Epithelial cell of proximal tubule (primary cell): ENCODE measurements around the gene MICU2. TPM values are rescaled to one million over a fixed set of nuclear protein-coding genes. Genes with fewer than 3 reads are reported as not detected.

Source experiments
- DNase-seq: peaks from one replicate; pipeline ENCODE4 v3.0.0-alpha.2; 2011; ENCODE audit warnings: low read depth
- H3K4me3 ChIP-seq: 2 replicates; pipeline ENCODE4 v1.5.1; 2011; ENCODE audit warnings: low read depth, mild to moderate bottlenecking, low read length
- total RNA-seq: library from RNA; depleted of rRNA; stranded (reverse); fragments of >200 nt; gene quantifications from 2 replicates; pipeline ENCODE4 v1.2.3, GENCODE V29; 2015
- TF ChIP-seq, protein P1 (sequence below): conservative IDR thresholded peaks from 2 replicates; pipeline ENCODE4 v1.5.1; 2012; ENCODE audit warnings: low read depth, mild to moderate bottlenecking, low read length

MICU2 gene
- total RNA-seq, 1 donor from 2014 or later: 141 TPM

DNA sequence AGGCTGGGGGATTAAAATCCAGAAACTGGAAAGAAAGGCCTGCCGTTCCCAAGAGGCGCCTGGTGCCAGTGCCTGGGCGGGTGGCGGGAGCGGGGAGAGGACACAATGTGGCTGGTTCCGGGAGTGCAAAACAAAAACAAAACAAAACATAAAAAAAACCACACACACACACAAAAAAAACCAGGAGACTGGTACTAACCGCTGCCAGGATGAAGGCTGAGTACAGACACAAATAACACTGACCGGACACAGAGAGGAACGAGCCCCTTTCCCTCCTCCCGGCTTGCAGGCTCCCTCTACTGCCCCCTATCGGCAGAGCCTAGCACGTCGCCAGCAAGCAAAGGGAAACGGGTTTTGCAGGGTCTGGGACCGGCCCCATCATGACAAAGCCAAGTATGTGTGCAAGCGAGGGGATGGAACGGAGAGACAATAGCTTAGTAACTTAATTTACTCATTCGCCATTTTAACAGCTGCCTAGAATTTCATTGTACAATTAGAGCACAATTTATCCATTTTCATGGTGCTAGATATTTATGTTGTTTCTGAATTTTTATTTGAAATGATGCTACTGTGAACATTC is 127.0 kb downstream of the MICU2 start:
- no peak for DNase-seq
- H3K4me3 ChIP-seq: peak overlapping the region; percentile 58
- TF ChIP-seq, protein P1, sequence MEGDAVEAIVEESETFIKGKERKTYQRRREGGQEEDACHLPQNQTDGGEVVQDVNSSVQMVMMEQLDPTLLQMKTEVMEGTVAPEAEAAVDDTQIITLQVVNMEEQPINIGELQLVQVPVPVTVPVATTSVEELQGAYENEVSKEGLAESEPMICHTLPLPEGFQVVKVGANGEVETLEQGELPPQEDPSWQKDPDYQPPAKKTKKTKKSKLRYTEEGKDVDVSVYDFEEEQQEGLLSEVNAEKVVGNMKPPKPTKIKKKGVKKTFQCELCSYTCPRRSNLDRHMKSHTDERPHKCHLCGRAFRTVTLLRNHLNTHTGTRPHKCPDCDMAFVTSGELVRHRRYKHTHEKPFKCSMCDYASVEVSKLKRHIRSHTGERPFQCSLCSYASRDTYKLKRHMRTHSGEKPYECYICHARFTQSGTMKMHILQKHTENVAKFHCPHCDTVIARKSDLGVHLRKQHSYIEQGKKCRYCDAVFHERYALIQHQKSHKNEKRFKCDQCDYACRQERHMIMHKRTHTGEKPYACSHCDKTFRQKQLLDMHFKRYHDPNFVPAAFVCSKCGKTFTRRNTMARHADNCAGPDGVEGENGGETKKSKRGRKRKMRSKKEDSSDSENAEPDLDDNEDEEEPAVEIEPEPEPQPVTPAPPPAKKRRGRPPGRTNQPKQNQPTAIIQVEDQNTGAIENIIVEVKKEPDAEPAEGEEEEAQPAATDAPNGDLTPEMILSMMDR: peak; percentile 99

- TF ChIP-seq, protein P1: no peak
- no peak for DNase-seq
- H3K4me3 ChIP-seq: no peak overlapping the region
These were observed 128.9 kb downstream of the MICU2 start for GRCh38 chr13:21475115-21475514.

DNA sequence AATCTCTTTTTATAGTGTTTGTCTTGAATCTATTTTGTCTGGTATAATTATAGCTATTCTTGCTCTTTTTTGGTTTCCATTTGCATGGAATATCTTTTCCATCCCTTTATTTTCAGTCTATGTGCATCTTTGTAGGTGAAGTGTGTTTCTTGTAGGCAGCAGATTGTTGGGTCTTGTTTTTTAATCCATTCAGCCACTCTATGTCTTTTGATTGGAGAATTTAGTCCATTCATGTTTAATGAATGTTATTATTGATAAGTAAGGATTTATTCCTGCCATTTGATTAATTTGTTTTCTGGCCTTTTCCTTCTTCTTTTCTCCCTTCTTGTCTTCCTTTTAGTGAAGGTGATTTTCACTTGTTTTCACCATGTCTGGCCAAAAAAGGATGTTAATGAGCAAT is 133.2 kb downstream of the MICU2 start:
- no peak overlapping the region for H3K4me3 ChIP-seq

GRCh38 chr13:21466527-21466926 is 137.4 kb downstream of the MICU2 start:
- no peak overlapping the region for H3K4me3 ChIP-seq
- DNase-seq: no peak
- TF ChIP-seq, protein P1: no peak

More for the DNA sequence above, 133.2 kb downstream of the MICU2 start:
- no peak for DNase-seq
- TF ChIP-seq, protein P1: no peak

GRCh38 chr13:21465710-21466160 is 138.2 kb downstream of the MICU2 start:
- no peak for DNase-seq
- TF ChIP-seq, protein P1: no peak
- no peak overlapping the region for H3K4me3 ChIP-seq

GRCh38 chr13:21463424-21463823 is 140.5 kb downstream of the MICU2 start:
- DNase-seq: no peak
- TF ChIP-seq, protein P1: no peak
- H3K4me3 ChIP-seq: no peak overlapping the region

GRCh38 chr13:21461131-21461530 is 142.8 kb downstream of the MICU2 start:
- no peak overlapping the region for H3K4me3 ChIP-seq
- TF ChIP-seq, protein P1: no peak
- no peak for DNase-seq
